Forelimb muscle (tissue), 1 donor: ENCODE results near the gene MSRB3. TPM values are rescaled to one million over a fixed set of nuclear protein-coding genes. Genes with fewer than 3 reads are reported as not detected.

Source experiments
- DNase-seq: peaks from one replicate; pipeline ENCODE4 v3.0.0-alpha.2; 2013; ENCODE audit warnings: low read depth
- polyA plus RNA-seq: library from polyadenylated mRNA; unstranded; fragments of 120-200 nt; gene quantifications from one replicate; pipeline ENCODE4 v1.2.1, GENCODE V29; 2013; ENCODE audit not compliant: insufficient read length

MSRB3 gene
- polyA plus RNA-seq, 1 donor = 48.6 TPM

DNA sequence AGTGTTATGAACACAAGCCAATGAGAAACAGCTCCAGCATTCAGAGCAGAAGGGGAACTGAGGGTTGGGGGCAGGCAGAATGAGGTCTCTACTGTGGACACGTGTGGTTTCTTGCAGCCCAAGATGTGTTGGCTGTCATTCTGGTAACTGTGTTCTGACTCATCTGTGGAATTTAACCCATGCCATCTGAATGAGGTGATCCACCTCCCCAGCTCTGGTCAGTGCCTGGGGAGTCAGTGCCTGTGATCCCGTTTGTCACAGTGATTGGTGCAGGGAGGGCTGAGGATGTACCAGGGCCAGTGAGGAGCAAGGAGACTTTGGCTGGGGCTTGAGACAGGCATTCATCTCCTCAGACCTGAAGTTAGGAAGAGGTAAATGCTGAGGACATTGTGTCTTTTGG is 216.8 kb downstream of the MSRB3 start:
- no peak for DNase-seq

DNA sequence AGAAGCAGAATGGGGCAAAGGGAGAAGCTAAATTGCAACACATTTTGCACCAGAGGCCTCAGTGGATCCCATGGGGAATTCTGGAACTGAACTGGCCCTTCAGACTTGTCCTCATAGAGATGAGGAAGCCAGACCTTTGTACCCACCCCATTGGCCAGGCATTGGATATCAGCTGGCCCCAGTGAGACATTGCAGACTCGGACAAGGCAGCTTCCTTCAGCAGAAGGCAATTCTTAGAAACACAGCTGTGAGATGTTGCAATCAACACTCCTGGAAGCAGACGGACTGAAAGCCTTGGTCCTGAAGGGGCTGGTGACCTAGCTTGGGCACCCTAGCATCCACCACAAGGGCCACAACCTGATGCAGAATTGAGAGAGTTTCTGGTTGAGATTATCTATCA is 218.1 kb downstream of the MSRB3 start:
- DNase-seq = no peak

DNA sequence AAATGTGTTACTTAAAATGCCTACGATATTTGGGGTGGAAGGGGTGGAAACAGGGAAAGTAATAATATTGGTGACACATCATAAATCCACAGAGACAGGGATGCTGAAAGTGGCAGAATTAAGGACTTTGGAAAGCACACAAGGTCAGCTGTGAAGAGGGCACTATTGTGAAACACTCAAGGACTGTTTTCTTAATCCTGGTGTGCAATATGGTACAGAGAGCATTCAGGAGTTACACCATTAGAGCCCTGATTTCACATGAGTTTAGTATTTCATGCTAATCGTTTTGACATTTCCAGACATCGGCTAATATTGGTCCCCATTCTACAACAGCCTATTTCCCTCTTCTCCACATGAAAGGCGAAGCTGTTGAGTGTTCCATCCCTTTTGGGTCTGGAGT is 219.2 kb downstream of the MSRB3 start:
- DNase-seq = no peak

DNA sequence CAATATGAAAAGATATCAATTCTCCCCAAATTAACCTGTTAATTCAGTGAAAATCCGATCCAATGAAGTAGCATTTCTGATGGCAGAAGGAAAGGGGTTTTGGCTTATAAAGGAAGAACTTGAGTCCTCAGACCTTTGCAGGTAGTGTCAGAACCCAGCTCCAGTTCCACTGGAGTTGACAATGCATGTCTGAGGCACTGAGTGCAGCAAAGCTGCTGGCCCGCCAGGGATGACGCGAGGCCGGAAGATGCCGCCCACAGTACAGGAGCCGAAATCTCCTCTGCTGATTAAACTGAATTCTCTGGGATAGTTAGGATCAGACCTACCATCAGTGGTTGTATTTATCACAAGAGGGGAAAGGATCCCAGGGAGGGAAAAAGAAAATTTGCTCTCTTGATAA is 220.7 kb downstream of the MSRB3 start:
- DNase-seq = no peak

DNA sequence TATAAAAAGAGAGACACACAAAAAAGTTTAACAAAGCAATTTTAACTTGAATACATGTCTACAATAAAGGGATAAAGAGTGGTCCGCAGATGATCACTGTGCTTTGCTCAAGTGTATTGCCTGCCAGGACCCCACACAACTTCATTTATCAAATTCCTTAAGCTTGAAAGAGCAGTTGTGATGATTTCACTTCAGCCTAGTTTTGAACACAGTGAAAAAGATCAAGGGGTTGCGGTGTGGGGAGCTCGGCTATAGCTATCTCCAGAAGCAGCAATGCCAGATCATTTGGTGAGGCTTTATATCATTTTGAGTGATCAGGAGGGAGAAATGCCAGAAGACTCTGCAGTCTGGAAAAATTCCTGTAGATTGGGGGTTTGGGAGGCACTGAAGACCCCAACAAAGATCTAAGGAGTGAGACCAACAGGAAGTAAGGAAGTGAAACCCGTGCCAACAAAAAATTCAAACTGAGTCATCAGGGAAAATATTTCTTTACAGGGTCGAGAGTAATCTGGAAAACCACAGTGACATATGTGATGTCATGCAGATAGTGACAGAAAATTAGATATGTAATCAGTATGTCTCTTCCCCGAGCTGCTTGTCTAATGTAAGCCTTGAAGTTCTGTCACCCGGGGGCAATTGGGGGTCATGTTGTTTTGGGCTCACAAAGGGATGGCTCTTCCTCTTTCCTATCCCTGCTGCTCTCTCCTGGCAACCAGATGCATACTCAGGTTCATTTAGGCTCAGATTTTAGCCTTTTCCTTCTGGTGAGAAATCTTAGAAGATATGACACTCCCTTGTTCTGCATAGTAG is 221.8 kb downstream of the MSRB3 start:
- no peak for DNase-seq

DNA sequence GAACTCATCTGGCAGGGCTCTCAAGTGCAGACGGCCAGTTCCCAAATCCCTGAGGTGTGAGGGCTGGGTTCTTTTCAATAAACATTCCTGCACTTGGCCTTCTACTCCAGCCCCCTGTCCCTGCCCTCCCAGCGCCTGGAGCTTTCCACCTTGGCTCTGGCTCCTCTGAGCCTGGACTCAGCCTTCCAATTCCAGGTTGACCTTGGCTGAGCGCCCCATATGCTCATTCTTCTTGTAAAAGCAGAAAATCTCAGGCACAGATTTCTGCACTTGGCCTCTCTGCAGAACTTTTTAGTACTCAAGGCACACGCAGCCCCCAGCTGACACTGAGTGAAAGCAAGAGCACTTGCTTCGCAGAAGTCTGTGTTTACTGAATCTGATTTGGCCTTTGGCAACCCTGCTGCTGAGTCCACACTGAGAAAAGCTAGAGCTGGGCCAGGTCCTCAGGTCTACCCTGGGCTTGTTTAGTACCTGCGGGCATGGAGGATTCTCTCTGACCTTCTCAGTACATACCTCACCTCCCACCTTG is 222.7 kb downstream of the MSRB3 start:
- peak; percentile 62 for DNase-seq

DNA sequence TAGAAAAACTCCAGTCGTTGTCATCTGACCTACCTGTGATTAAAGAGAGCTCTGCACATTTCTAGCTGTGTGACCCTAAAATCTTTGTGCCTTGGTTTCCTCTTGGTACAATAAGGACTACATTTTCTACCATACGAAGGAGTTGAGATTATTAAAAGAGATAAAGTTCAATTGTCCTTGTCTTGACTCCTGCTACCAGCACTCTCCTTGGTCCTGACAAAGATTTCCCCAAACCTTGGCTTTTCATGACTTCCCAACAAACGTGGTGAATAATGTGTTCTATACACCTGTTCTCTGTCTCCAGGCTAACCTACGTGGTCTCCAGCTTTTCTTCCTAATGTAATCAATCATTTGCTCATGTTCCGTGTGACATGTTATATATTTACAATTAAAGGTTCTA is 223.5 kb downstream of the MSRB3 start:
- no peak for DNase-seq

DNA sequence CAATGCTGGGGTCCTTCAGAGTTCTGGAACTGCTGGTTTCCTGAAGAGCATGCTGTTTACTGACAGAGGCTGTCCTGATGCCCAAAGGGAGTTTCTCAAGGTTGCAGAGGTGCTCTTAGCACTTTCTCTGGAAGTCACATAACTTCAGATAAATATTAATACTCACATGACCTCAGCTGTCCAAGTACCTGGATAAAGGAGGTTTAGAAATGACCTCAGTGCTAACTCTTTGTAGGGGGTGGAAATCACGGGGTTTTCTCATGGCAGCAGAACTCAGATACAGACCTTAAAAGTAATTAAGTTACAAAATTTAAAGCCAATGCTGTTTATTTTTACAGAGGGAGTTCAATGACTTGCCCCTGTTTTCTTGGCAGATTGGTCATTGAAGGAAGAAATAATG is 225.9 kb downstream of the MSRB3 start:
- no peak for DNase-seq

DNA sequence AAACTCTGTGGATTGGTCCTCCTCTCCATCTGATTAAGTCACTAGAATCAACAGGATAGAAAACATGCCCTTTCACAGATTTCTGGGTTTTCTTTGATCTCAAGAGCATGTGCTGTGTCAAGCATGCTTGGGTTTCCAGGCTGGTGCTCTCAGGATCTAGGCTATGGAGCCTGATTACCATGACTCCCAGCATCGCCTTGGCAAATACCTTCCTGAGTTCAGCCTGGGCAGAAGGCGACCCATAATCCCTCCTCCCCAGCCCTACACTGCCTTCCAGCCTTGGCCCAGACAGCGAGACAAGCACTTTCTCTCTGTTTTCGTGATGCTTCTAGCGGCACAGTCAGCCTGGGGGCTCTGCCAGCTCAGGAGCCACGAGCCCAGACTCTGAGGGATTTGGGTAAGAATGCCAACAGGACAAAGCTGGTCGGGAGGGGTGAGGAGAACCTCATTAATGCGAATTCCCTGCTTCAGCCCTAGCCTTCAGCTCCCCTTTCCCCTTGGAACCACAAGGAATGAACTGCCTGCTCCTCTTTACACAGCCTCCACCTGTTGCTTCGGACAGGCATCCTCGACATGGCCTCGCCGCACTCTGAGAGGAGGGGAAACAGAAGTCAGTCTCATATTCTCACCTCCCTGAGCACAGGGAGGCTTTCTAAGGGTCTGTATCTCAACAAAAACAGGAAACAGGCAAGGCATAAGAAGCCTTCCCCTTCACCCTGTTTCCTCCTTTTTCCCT is 227.1 kb downstream of the MSRB3 start:
- no peak for DNase-seq

DNA sequence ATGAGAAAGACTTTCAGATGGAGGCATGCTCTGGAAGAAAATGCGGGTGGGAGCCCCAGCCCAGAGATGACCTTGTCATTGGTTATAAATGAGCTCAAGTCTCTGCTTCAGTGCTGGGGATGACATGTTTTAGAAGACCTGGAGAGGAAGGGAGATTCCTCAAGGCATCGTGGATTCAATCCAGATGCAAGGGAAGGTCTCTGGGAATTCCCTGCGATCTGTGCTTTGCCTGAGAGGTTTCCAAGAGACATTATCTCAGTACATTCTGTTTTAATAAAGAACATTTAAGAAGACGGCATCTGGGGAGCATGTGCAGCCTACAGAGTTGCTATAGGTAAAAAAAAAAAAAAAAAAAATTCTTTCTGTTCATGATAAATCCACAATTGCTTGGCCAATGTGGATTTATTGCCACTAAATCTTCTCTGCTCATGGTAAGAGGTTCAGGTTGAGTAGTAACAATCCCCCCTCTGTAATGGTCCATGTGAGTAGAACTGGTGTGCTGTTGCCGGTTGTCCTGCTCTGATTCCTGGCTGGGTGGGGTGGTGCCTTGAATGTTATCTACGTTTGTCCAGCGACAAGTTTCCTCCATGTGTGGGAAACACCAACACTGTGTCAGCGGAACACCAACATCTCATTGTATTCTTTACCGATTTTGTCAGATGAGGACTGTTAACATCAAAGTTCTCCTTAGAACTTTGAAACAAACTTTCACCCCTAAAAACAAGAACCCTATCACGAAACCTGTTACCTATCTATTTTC is 230.0 kb downstream of the MSRB3 start:
- DNase-seq = no peak

DNA sequence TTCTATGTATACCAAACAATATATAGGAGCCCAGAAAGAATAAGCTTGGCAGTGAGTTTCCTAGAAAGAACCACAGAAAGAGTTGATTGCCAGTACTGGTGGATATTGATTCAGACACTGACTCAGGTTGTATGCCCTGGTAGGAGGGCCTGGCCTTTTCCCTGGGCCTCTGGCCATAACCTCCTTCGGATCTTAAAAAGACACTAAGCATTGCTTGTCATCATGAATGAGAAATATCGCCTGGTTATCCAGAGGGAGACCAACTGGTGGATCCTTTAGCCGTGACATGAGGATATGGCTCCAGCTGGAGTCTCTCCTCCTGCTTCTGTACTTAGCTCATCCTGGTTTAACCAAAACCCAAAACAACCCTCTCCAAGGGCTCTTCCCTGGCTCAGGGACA is 231.5 kb downstream of the MSRB3 start:
- no peak for DNase-seq

DNA sequence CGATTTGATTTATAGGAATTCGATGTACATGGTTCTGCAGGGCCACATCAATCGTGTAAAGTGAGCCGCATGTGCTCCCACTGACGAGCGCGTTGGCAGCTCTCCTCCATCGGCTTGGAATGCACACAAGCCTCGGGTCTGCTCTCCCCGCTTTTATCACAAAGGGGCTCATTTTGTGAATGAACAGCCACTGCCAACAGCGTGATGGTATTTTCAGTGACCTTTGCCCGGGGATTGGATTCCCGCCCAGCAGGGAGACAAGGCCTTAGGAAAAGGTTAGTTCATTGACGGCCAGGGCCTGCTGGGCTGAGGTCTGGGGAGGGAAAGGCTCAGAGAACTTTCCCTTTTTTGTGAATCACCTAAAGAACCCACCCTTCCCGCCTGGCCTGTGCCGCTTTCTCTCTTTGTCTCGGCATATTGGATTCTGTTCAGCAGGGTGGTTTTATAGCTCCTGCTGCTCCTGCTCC is 232.1 kb downstream of the MSRB3 start:
- no peak for DNase-seq

DNA sequence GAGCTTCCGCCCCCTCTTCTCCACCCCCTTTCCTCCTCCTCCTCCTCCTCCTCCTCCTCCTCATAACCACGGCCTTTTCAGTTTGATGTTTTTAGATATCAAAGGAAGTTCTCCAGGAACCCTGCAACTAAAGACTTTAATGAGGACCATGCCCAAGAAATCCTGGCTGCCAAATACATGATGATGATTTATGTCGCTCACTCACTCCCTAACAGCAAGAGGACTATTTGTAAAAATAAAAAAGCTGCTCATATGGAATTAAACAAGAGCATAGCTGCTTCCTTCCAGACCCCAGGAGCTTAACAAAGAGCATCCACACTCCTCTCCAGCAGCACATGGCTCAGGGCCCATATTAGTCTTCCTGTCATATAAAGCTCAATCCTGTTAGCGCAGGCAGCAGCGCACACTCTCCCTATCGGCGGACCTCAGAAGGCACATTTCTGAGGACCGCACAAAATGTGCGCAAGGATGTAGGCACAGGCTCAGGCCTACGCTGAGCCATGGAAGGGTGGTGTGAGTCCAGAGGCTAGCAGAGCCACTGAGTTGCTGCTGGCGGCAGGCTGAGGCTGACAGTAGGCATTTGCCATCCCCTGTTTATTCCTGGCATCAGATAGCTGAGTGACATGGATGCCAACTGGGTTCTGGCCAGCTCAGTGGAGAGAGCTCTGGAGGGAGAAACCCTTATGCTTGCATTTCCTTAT is 232.8 kb downstream of the MSRB3 start:
- DNase-seq = no peak

DNA sequence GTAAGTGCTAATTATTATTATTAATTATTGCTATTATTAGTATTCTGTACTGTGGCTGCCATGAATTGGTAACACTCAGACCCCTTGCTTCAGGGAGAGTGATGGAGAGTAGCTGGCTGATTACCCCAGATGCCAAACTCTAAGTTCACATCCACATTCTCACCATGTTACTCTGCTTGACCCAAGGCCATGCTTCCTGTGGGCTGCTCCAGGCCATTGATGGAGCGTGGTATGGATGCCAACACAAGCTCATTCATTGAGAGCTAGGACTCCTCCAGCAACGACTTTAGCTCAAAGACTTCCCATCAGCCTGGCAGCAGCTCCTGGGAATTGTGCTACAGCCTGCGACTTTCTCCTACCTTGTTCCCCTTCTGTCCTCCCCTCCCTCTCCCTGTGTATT is 233.4 kb downstream of the MSRB3 start:
- DNase-seq = no peak

Other genes starting within 250 kb of the MSRB3 start
- 0.40 TPM for gene WIF1, start 157.4 kb upstream of the MSRB3 start, polyA plus RNA-seq
- 20.0 TPM for gene LEMD3, start 109.1 kb upstream of the MSRB3 start, polyA plus RNA-seq